Germinal center (tissue), 1 donor: ENCODE data around the gene HRCT1.
"Not testable (repeated sequence)": the region's sequence is repeated elsewhere in the genome, so short reads cannot be mapped to it uniquely, and the experiment has no call there.

Source experiments
- DNase-seq: peaks from one replicate; pipeline ENCODE4 v3.0.0; 2012; ENCODE audit warnings: mixed read lengths, low spot score

The HRCT1 gene

GRCh38 chr9:35896570-35896969, 9.4 kb upstream of the HRCT1 start:
- no peak for DNase-seq

GRCh38 chr9:35897376-35898099, 8.5 kb upstream of the HRCT1 start:
- DNase-seq = not testable (repeated sequence)

GRCh38 chr9:35898337-35898736, 7.7 kb upstream of the HRCT1 start:
- no peak for DNase-seq

- no peak for DNase-seq
These were observed 7.0 kb upstream of the HRCT1 start for GRCh38 chr9:35899021-35899420.

GRCh38 chr9:35903049-35903448, 3.0 kb upstream of the HRCT1 start:
- DNase-seq = peak; percentile 56

- DNase-seq = no peak
These were observed 1.7 kb upstream of the HRCT1 start for GRCh38 chr9:35904338-35904737.

- no peak for DNase-seq
These were observed 786 bp upstream of the HRCT1 start for GRCh38 chr9:35905051-35905781.

GRCh38 chr9:35906923-35907699, 1.1 kb downstream of the HRCT1 start:
- no peak for DNase-seq

- DNase-seq = no peak
These were observed 1.9 kb downstream of the HRCT1 start for GRCh38 chr9:35907711-35908503.

GRCh38 chr9:35908504-35909125, 2.6 kb downstream of the HRCT1 start:
- no peak for DNase-seq

GRCh38 chr9:35909274-35909673, 3.3 kb downstream of the HRCT1 start, which contains the start of gene SPAAR:
TSS of gene SPAAR (plus strand) at chr9:35909490. CDS start at chr9:35910464, 974 bp downstream.
- DNase-seq = no peak

- DNase-seq = no peak
These were observed 3.9 kb downstream of the HRCT1 start for GRCh38 chr9:35909687-35910612.

GRCh38 chr9:35910613-35911359, 4.8 kb downstream of the HRCT1 start:
- peak; percentile 51 for DNase-seq

- DNase-seq = no peak
These were observed 5.7 kb downstream of the HRCT1 start for GRCh38 chr9:35911690-35912089.

- DNase-seq = no peak
These were observed 6.9 kb downstream of the HRCT1 start for GRCh38 chr9:35912791-35913400.

- not testable (repeated sequence) for DNase-seq
These were observed 7.4 kb downstream of the HRCT1 start for GRCh38 chr9:35913429-35913828.

GRCh38 chr9:35914301-35914807, 8.4 kb downstream of the HRCT1 start:
- no peak for DNase-seq

- no peak for DNase-seq
These were observed 9.8 kb downstream of the HRCT1 start for GRCh38 chr9:35915681-35916294.
